Liver (tissue), 9 donors: ENCODE measurements around the gene ELAVL2. TPM values are rescaled to one million over a fixed set of nuclear protein-coding genes. Genes with fewer than 3 reads are reported as not detected.

Experiments
- DNase-seq: peaks from one replicate; pipeline ENCODE4 v3.0.0-alpha.2; 2017; ENCODE audit warnings: low spot score
- H3K27ac ChIP-seq, 2 donors: one replicate each; pipeline ENCODE4 v1.7.0; 2013; ENCODE audit warnings: inconsistent platforms in 2 of 2, low read length in 2 of 2, control low read depth in 1 of 2, low read depth in 1 of 2, mild to moderate bottlenecking in 1 of 2
- H3K27me3 ChIP-seq, 4 donors: one replicate each; pipeline versions ENCODE4 v1.6.1 to v1.7.0; 2013; ENCODE audit warnings: low read length in 3 of 4, inconsistent platforms in 1 of 4, mild to moderate bottlenecking in 1 of 4, moderate library complexity in 1 of 4; ENCODE audit not compliant: control insufficient read depth in 4 of 4, insufficient read depth in 4 of 4
- H3K36me3 ChIP-seq, 4 donors: one replicate each; pipeline versions ENCODE4 v1.6.1 to v1.7.0; 2013; ENCODE audit warnings: low read length in 3 of 4, mild to moderate bottlenecking in 3 of 4, low read depth in 1 of 4, moderate library complexity in 1 of 4; ENCODE audit not compliant: control insufficient read depth in 4 of 4, insufficient read depth in 3 of 4
- H3K4me1 ChIP-seq, 4 donors: one replicate each; pipeline versions ENCODE4 v1.6.1 to v1.7.0; 2013; ENCODE audit warnings: low read length in 3 of 4, mild to moderate bottlenecking in 3 of 4, moderate library complexity in 1 of 4; ENCODE audit not compliant: control insufficient read depth in 4 of 4, insufficient read depth in 4 of 4
- H3K4me3 ChIP-seq, 3 donors: one replicate each; pipeline versions ENCODE4 v1.6.1 to v1.7.0; 2013; ENCODE audit warnings: low read length in 3 of 3, control low read depth in 1 of 3, low read depth in 1 of 3, mild to moderate bottlenecking in 1 of 3
- H3K9ac ChIP-seq, 2 donors: one replicate each; pipeline ENCODE4 v1.7.0; 2013; ENCODE audit warnings: low read length in 2 of 2, mild to moderate bottlenecking in 2 of 2, moderate library complexity in 2 of 2, control low read depth in 1 of 2, low read depth in 1 of 2
- H3K9me3 ChIP-seq, 4 donors: one replicate each; pipeline versions ENCODE4 v1.6.1 to v1.7.0; 2013; ENCODE audit warnings: low read length in 3 of 4; ENCODE audit not compliant: control insufficient read depth in 4 of 4
- ATF3 ChIP-seq: IDR thresholded peaks from 2 replicates; pipeline ENCODE4 v1.6.1; 2016; ENCODE audit warnings: antibody characterized with exemption
- CTCF ChIP-seq: fragments of 150-350 bp; IDR thresholded peaks from 2 replicates; pipeline ENCODE4 v1.5.1; 2017; ENCODE audit warnings: improper control_type of control experiment, low read depth, low read length; ENCODE audit not compliant: missing input control
- FOXA1 ChIP-seq: IDR thresholded peaks from 2 replicates; pipeline ENCODE4 v1.6.1; 2016; ENCODE audit warnings: antibody characterized with exemption
- GABPA ChIP-seq, 2 donors: IDR thresholded peaks in 1 of 2; conservative IDR thresholded peaks in 1 of 2; 2 replicates each; pipeline ENCODE4 v1.6.1; 2016; ENCODE audit warnings: antibody characterized with exemption in 2 of 2, mild to moderate bottlenecking in 1 of 2, moderate library complexity in 1 of 2
- HNF4G ChIP-seq: IDR thresholded peaks from 2 replicates; pipeline ENCODE4 v1.6.1; 2016; ENCODE audit warnings: antibody characterized with exemption
- JUND ChIP-seq, 2 donors: IDR thresholded peaks; 2 replicates each; pipeline ENCODE4 v1.6.1; 2016; ENCODE audit warnings: antibody characterized with exemption in 2 of 2
- MAX ChIP-seq: IDR thresholded peaks from 2 replicates; pipeline ENCODE4 v1.6.1; 2016; ENCODE audit warnings: antibody characterized with exemption
- RAD21 ChIP-seq, 2 donors: IDR thresholded peaks; 2 replicates each; pipeline ENCODE4 v1.6.1; 2016; ENCODE audit warnings: antibody characterized with exemption in 2 of 2, mild to moderate bottlenecking in 2 of 2
- REST ChIP-seq: IDR thresholded peaks from 2 replicates; pipeline ENCODE4 v1.6.1; 2016; ENCODE audit warnings: antibody characterized with exemption, mild to moderate bottlenecking
- SP1 ChIP-seq: IDR thresholded peaks from 2 replicates; pipeline ENCODE4 v1.6.1; 2018; ENCODE audit warnings: antibody characterized with exemption, mild to moderate bottlenecking
- TAF1 ChIP-seq: conservative IDR thresholded peaks from 2 replicates; pipeline ENCODE4 v1.6.1; 2016; ENCODE audit warnings: antibody characterized with exemption, mild to moderate bottlenecking
- YY1 ChIP-seq: IDR thresholded peaks from 2 replicates; pipeline ENCODE4 v1.6.1; 2016; ENCODE audit warnings: antibody characterized with exemption, mild to moderate bottlenecking
- ZBTB33 ChIP-seq: IDR thresholded peaks from 2 replicates; pipeline ENCODE4 v1.6.1; 2016; ENCODE audit warnings: antibody characterized with exemption
- WGBS: extraction: QIAGEN DNeasy Blood & Tissue Kit; methylation state at CpG from one replicate; pipeline ENCODE4 v1.1.7; 2013; 5-methylcytosine and 5-hydroxymethylcytosine counted together
- polyA plus RNA-seq, 2 donors: library from polyadenylated mRNA; stranded (reverse) in 1 of 2; unstranded in 1 of 2; fragments of 200-250 nt in 1 of 2; fragments of >200 nt in 1 of 2; fragmentation: Nextera tagmentation in 1 of 2; extraction: Ambion mirVana in 1 of 2; gene quantifications; one replicate each; pipeline versions ENCODE4 v1.2.1 to v1.2.3, GENCODE V29; 2013 to 2015
- total RNA-seq, 2 donors: library from RNA; depleted of rRNA; stranded (reverse); fragments of >200 nt; gene quantifications; one replicate each; pipeline ENCODE4 v1.2.3, GENCODE V29; 2014
- donor health status: healthy.
- donor health status: healthy.
- donor health status: healthy.
- donor health status: healthy.
- donor health status: healthy.

The ELAVL2 gene
- total and polyA plus RNA-seq, 4 donors: 0.19 TPM; not detected in 3

- H3K27me3 ChIP-seq: peaks cover 0 to 24% (median 15%) of the 10 kb centered on the region in 4 donors
- peaks cover 0 to 3% (median 0%) of the 10 kb centered on the region in 4 donors for H3K9me3 ChIP-seq
- H3K9ac ChIP-seq: no peak overlapping the region
- no peak overlapping the region for H3K27ac ChIP-seq
- H3K4me1 ChIP-seq: peaks cover 14 to 29% (median 17%) of the 10 kb centered on the region in 4 donors
- H3K4me3 ChIP-seq: peak overlapping the region in 2 of 3 donors; percentile 32 to 64
- no peaks in the 10 kb centered on the region for H3K36me3 ChIP-seq
- DNase-seq: no peak
- no peak for TF ChIP-seq RAD21 (IDR thresholded peaks at IDR 0.05)
- no peak for TF ChIP-seq GABPA (IDR thresholded peaks at IDR 0.05 in 1 of 2, conservative IDR thresholded peaks at IDR 0.05 in 1 of 2)
- no peak for TF ChIP-seq YY1
- TF ChIP-seq ZBTB33: no peak
- no peak for TF ChIP-seq CTCF
- TF ChIP-seq TAF1: no peak
- no peak for TF ChIP-seq HNF4G
- TF ChIP-seq SP1: no peak
- TF ChIP-seq REST: no peak
- 4% methylated on average over 80 of the region's 80 CpGs for whole genome bisulfite sequencing
These were observed 5.3 kb downstream of the ELAVL2 start for GRCh38 chr9:23820451-23821374.

- Histone ChIP-seq H3K36me3 (no peaks in the 10 kb centered on the region), H3K9ac (no peak overlapping the region), H3K27me3 (peaks cover 0 to 21% (median 10%) of the 10 kb centered on the region in 4 donors), H3K27ac (no peak overlapping the region), H3K4me3 (no peak overlapping the region), H3K4me1 (peaks cover 8 to 21% (median 14%) of the 10 kb centered on the region in 4 donors), H3K9me3 (peaks cover 0 to 3% (median 0%) of the 10 kb centered on the region in 4 donors)
- DNase-seq: no peak
- TF ChIP-seq REST (no peak), FOXA1 (no peak), MAX (no peak), CTCF (no peak), ATF3 (no peak), HNF4G (no peak), JUND (IDR thresholded peaks at IDR 0.05) (no peak)
These were observed 6.6 kb downstream of the ELAVL2 start for GRCh38 chr9:23819403-23819802.
